K562 (cell line): Measurements from ENCODE around the gene LHFPL5. TPM values are rescaled to one million over a fixed set of nuclear protein-coding genes. Genes with fewer than 3 reads are reported as not detected.

Source experiments
- CEBPB ChIP-seq: fragments of 450-650 bp; IDR thresholded peaks from 2 replicates; pipeline ENCODE4 v1.6.1; 2016; ENCODE audit warnings: missing genetic modification characterization, missing compliant biosample characterization
- DMBX1 ChIP-seq: fragments of 250-450 bp; sonication (Bioruptor Pico); IDR thresholded peaks from 2 replicates; pipeline ENCODE4 v1.8.0; 2022; ENCODE audit warnings: inconsistent platforms, mild to moderate bottlenecking, moderate library complexity, borderline replicate concordance
- ESRRB ChIP-seq: fragments of 250-450 bp; sonication (Bioruptor Pico); IDR thresholded peaks from 2 replicates; pipeline ENCODE4 v1.5.0; 2020; ENCODE audit warnings: mild to moderate bottlenecking, moderate library complexity, borderline replicate concordance
- KLF10 ChIP-seq: fragments of 250-450 bp; sonication (Bioruptor Pico); IDR thresholded peaks from 2 replicates; pipeline ENCODE4 v1.6.1; 2021; ENCODE audit warnings: matching md5 sums
- MTF1 ChIP-seq: fragments of 250-450 bp; sonication (Bioruptor Pico); IDR thresholded peaks from 2 replicates; pipeline ENCODE4 v1.9.0; 2021; ENCODE audit warnings: moderate library complexity, mild to moderate bottlenecking, inconsistent platforms, borderline replicate concordance
- NFE2L1 ChIP-seq: fragments of 450-650 bp; IDR thresholded peaks from 2 replicates; pipeline ENCODE4 v1.6.1; 2016; ENCODE audit warnings: missing genetic modification characterization, low read depth, mild to moderate bottlenecking, missing compliant biosample characterization, moderate library complexity, borderline replicate concordance
- POLR2A ChIP-seq: fragments of 450-650 bp; conservative IDR thresholded peaks from 2 replicates; pipeline ENCODE4 v1.6.1; 2016
- U2AF2 ChIP-seq: fragments of 200-400 bp; formaldehyde crosslinking; optimal IDR thresholded peaks from 2 replicates; pipeline ENCODE3; 2017; ENCODE audit warnings: low read depth, mild to moderate bottlenecking, low read length
- ZNF124 ChIP-seq: sonication (generic); formaldehyde crosslinking; IDR thresholded peaks from 2 replicates; pipeline ENCODE4 v1.8.1; 2022; ENCODE audit warnings: missing genetic modification reagents
- ZNF398 ChIP-seq: fragments of 250-450 bp; sonication (Bioruptor Pico); IDR thresholded peaks from 2 replicates; pipeline ENCODE4 v1.8.0; 2021; ENCODE audit warnings: moderate library complexity, mild to moderate bottlenecking, inconsistent platforms
- polyA plus RNA-seq, 8 experiments: library from polyadenylated mRNA; depleted of rRNA in 4 of 8; stranded (reverse) in 5 of 8; unstranded in 3 of 8; fragments of >200 nt; fragmentation: Nextera tagmentation in 2 of 8; fragmentation: Illumina TruSeq in 1 of 8; extraction: Ambion mirVana in 2 of 8; extraction: Trizol in 1 of 8; gene quantifications; 2 replicates each; pipeline versions ENCODE4 v1.2.1 to v1.2.3, GENCODE V29; 2011 to 2014; ENCODE audit warnings: inconsistent platforms in 1 of 8, missing spikeins in 1 of 8
- total RNA-seq, 7 experiments: library from RNA; depleted of rRNA in 6 of 7; stranded (reverse); fragments of >200 nt in 6 of 7; fragmentation: Illumina TruSeq in 2 of 7; extraction: Trizol in 2 of 7; gene quantifications; 2 replicates each; pipeline versions ENCODE4 v1.2.1 to v1.2.3, GENCODE V29; 2011 to 2021; ENCODE audit warnings: low replicate concordance in 1 of 7
- TF ChIP-seq, protein P1 (sequence below): fragments of 250-450 bp; sonication (Bioruptor Pico); IDR thresholded peaks from 2 replicates; pipeline ENCODE4 v1.8.0; 2022; ENCODE audit warnings: inconsistent platforms
- TF ChIP-seq, protein P2 (sequence below): fragments of 200-600 bp; sonication (generic); IDR thresholded peaks from one replicate; pipeline ENCODE4 v1.6.1; 2012; ENCODE audit warnings: mild to moderate bottlenecking, low read depth, low read length, inconsistent platforms

LHFPL5 gene
- total and polyA plus RNA-seq, 9 of the 15 experiments (the other 6 are each of a cell fraction or from before 2014, with no cell fraction given): not detected

GRCh38 chr6:35804996-35805736 is at the start of gene LHFPL5 (continued):
- no peak for TF ChIP-seq KLF10 (CRISPR knock-in tag)
- TF ChIP-seq, protein P1, sequence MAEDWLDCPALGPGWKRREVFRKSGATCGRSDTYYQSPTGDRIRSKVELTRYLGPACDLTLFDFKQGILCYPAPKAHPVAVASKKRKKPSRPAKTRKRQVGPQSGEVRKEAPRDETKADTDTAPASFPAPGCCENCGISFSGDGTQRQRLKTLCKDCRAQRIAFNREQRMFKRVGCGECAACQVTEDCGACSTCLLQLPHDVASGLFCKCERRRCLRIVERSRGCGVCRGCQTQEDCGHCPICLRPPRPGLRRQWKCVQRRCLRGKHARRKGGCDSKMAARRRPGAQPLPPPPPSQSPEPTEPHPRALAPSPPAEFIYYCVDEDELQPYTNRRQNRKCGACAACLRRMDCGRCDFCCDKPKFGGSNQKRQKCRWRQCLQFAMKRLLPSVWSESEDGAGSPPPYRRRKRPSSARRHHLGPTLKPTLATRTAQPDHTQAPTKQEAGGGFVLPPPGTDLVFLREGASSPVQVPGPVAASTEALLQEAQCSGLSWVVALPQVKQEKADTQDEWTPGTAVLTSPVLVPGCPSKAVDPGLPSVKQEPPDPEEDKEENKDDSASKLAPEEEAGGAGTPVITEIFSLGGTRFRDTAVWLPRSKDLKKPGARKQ (CRISPR knock-in tag): no peak
- TF ChIP-seq MTF1 (CRISPR knock-in tag): no peak
- TF ChIP-seq, protein P2, sequence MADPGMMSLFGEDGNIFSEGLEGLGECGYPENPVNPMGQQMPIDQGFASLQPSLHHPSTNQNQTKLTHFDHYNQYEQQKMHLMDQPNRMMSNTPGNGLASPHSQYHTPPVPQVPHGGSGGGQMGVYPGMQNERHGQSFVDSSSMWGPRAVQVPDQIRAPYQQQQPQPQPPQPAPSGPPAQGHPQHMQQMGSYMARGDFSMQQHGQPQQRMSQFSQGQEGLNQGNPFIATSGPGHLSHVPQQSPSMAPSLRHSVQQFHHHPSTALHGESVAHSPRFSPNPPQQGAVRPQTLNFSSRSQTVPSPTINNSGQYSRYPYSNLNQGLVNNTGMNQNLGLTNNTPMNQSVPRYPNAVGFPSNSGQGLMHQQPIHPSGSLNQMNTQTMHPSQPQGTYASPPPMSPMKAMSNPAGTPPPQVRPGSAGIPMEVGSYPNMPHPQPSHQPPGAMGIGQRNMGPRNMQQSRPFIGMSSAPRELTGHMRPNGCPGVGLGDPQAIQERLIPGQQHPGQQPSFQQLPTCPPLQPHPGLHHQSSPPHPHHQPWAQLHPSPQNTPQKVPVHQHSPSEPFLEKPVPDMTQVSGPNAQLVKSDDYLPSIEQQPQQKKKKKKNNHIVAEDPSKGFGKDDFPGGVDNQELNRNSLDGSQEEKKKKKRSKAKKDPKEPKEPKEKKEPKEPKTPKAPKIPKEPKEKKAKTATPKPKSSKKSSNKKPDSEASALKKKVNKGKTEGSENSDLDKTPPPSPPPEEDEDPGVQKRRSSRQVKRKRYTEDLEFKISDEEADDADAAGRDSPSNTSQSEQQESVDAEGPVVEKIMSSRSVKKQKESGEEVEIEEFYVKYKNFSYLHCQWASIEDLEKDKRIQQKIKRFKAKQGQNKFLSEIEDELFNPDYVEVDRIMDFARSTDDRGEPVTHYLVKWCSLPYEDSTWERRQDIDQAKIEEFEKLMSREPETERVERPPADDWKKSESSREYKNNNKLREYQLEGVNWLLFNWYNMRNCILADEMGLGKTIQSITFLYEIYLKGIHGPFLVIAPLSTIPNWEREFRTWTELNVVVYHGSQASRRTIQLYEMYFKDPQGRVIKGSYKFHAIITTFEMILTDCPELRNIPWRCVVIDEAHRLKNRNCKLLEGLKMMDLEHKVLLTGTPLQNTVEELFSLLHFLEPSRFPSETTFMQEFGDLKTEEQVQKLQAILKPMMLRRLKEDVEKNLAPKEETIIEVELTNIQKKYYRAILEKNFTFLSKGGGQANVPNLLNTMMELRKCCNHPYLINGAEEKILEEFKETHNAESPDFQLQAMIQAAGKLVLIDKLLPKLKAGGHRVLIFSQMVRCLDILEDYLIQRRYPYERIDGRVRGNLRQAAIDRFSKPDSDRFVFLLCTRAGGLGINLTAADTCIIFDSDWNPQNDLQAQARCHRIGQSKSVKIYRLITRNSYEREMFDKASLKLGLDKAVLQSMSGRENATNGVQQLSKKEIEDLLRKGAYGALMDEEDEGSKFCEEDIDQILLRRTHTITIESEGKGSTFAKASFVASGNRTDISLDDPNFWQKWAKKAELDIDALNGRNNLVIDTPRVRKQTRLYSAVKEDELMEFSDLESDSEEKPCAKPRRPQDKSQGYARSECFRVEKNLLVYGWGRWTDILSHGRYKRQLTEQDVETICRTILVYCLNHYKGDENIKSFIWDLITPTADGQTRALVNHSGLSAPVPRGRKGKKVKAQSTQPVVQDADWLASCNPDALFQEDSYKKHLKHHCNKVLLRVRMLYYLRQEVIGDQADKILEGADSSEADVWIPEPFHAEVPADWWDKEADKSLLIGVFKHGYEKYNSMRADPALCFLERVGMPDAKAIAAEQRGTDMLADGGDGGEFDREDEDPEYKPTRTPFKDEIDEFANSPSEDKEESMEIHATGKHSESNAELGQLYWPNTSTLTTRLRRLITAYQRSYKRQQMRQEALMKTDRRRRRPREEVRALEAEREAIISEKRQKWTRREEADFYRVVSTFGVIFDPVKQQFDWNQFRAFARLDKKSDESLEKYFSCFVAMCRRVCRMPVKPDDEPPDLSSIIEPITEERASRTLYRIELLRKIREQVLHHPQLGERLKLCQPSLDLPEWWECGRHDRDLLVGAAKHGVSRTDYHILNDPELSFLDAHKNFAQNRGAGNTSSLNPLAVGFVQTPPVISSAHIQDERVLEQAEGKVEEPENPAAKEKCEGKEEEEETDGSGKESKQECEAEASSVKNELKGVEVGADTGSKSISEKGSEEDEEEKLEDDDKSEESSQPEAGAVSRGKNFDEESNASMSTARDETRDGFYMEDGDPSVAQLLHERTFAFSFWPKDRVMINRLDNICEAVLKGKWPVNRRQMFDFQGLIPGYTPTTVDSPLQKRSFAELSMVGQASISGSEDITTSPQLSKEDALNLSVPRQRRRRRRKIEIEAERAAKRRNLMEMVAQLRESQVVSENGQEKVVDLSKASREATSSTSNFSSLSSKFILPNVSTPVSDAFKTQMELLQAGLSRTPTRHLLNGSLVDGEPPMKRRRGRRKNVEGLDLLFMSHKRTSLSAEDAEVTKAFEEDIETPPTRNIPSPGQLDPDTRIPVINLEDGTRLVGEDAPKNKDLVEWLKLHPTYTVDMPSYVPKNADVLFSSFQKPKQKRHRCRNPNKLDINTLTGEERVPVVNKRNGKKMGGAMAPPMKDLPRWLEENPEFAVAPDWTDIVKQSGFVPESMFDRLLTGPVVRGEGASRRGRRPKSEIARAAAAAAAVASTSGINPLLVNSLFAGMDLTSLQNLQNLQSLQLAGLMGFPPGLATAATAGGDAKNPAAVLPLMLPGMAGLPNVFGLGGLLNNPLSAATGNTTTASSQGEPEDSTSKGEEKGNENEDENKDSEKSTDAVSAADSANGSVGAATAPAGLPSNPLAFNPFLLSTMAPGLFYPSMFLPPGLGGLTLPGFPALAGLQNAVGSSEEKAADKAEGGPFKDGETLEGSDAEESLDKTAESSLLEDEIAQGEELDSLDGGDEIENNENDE: no peak
- TF ChIP-seq DMBX1: peak; percentile 75
- no peak for TF ChIP-seq CEBPB
- TF ChIP-seq NFE2L1: no peak
- TF ChIP-seq ESRRB (CRISPR knock-in tag): no peak
- TF ChIP-seq ZNF398: no peak
- TF ChIP-seq U2AF2: no peak
- TF ChIP-seq POLR2A: no peak
- peak; percentile 74; the same call in 1 of the 2 replicates for TF ChIP-seq ZNF124 (CRISPR knock-in tag)
